ENCODE data around the gene CMTR1.

The CMTR1 gene

GRCh38 chr6:37501632-37502491, 68.8 kb downstream of the CMTR1 start:
- POLR2A ChIA-PET = interaction anchor here (0.6 kb wide), 1 partner anchor 102 kb away, joined by 3 read pairs; no protein-coding TSS in a partner anchor
- no peak for TF ChIP-seq CTCF (IDR thresholded peaks at IDR 0.05; ENCODE audit: insufficient read depth, low read length, missing control alignments)

GRCh38 chr6:37502703-37503291, 69.8 kb downstream of the CMTR1 start:
- no peak for TF ChIP-seq CTCF (IDR thresholded peaks at IDR 0.05; ENCODE audit: insufficient read depth, low read length, missing control alignments)
- DNase-seq (ENCODE audit: low read depth, low spot score) = no peak
- POLR2A ChIA-PET = no interaction called here
- H3K4me3 ChIP-seq (ENCODE audit: low read depth, low read length) = no peak overlapping the region
- CTCF ChIA-PET = interaction anchor here (0.8 to 2.4 kb wide), 4 partner anchors 12 to 124 kb away, joined by 3 to 8 read pairs (median 4); no protein-coding TSS in a partner anchor

More at GRCh38 chr6:37501632-37502491, 68.8 kb downstream of the CMTR1 start:
- DNase-seq (ENCODE audit: low read depth, low spot score) = no peak
- H3K4me3 ChIP-seq (ENCODE audit: low read depth, low read length) = no peak overlapping the region
- CTCF ChIA-PET = interaction anchor here (0.7 to 2.4 kb wide), 4 partner anchors 13 to 125 kb away, joined by 3 to 8 read pairs (median 3); no protein-coding TSS in a partner anchor

- TF ChIP-seq CTCF (IDR thresholded peaks at IDR 0.05; ENCODE audit: insufficient read depth, low read length, missing control alignments) = no peak
- ChIA-PET POLR2A (no interaction called here), CTCF (interaction anchor here (1.3 to 2.4 kb wide), 3 partner anchors 13 to 62 kb away, joined by 4 to 8 read pairs (median 4); no protein-coding TSS in a partner anchor)
- no peak overlapping the region for H3K4me3 ChIP-seq (ENCODE audit: low read depth, low read length)
- DNase-seq (ENCODE audit: low read depth, low spot score) = no peak
These were observed 70.4 kb downstream of the CMTR1 start for GRCh38 chr6:37503309-37503965.

GRCh38 chr6:37504024-37504423, 71.0 kb downstream of the CMTR1 start:
- no peak for DNase-seq (ENCODE audit: low read depth, low spot score)
- H3K4me3 ChIP-seq (ENCODE audit: low read depth, low read length) = no peak overlapping the region
- TF ChIP-seq CTCF (IDR thresholded peaks at IDR 0.05; ENCODE audit: insufficient read depth, low read length, missing control alignments) = no peak
- CTCF ChIA-PET = interaction anchor here (1.4 to 2.4 kb wide), 2 partner anchors 19 to 62 kb away, joined by 4 to 8 read pairs; no protein-coding TSS in a partner anchor
- POLR2A ChIA-PET = no interaction called here

GRCh38 chr6:37506479-37506878, 73.5 kb downstream of the CMTR1 start:
- ChIA-PET CTCF (interaction anchor here (0.9 to 1.3 kb wide), 2 partner anchors 58 to 60 kb away, joined by 3 to 5 read pairs; no protein-coding TSS in a partner anchor), POLR2A (no interaction called here)
- no peak for TF ChIP-seq CTCF (IDR thresholded peaks at IDR 0.05; ENCODE audit: insufficient read depth, low read length, missing control alignments)
- H3K4me3 ChIP-seq (ENCODE audit: low read depth, low read length) = no peak overlapping the region
- DNase-seq (ENCODE audit: low read depth, low spot score) = no peak
